ENCODE data around the gene CRTAP. TPM values are rescaled to one million over a fixed set of nuclear protein-coding genes. Genes with fewer than 3 reads are reported as not detected.
"Not testable (repeated sequence)": the region's sequence is repeated elsewhere in the genome, so short reads cannot be mapped to it uniquely, and the experiment has no call there.

The CRTAP gene
- total RNA-seq, 1 experiment from 2014 or later, result 134 TPM

GRCh38 chr3:33179132-33179531, 65.3 kb downstream of the CRTAP start:
- intact Hi-C loops (cut with micrococcal nuclease; ENCODE audit: unreplicated experiment), result no loop called here
- Histone ChIP-seq H3K9me3 (ENCODE audit: insufficient read depth, low read depth) (no peaks in the 10 kb centered on the region), H3K4me2 (no peak overlapping the region), H3K4me1 (replicated peaks; ENCODE audit: insufficient read depth) (no peaks in the 10 kb centered on the region), H3K27ac (no peak overlapping the region), H4K20me1 (ENCODE audit: insufficient read depth) (no peaks in the 10 kb centered on the region), H3K27me3 (ENCODE audit: insufficient read depth, low read depth) (no peaks in the 10 kb centered on the region), H3K79me2 (ENCODE audit: low read depth) (no peaks in the 10 kb centered on the region), H3F3A (ENCODE audit: insufficient read depth, low read depth) (no peaks in the 10 kb centered on the region), H3K36me3 (ENCODE audit: low read depth) (no peaks in the 10 kb centered on the region), H3K9me2 (ENCODE audit: insufficient read depth) (no peaks in the 10 kb centered on the region), H3K4me3 (no peak overlapping the region), H2AFZ (no peak overlapping the region)
- TF ChIP-seq EZH2 (IDR thresholded peaks at IDR 0.05; ENCODE audit: low read depth) (no peak), CTCF (conservative IDR thresholded peaks at IDR 0.05) (no peak)
- no peak for DNase-seq
- ChIA-PET CTCF (no interaction called here), POLR2A (ENCODE audit: unreplicated experiment) (interaction anchor here (0.6 kb wide), 1 partner anchor 186 kb away, joined by 3 read pairs; no protein-coding TSS in a partner anchor)
- no TSS peak for BruUV-seq (replicated peaks)

DNA sequence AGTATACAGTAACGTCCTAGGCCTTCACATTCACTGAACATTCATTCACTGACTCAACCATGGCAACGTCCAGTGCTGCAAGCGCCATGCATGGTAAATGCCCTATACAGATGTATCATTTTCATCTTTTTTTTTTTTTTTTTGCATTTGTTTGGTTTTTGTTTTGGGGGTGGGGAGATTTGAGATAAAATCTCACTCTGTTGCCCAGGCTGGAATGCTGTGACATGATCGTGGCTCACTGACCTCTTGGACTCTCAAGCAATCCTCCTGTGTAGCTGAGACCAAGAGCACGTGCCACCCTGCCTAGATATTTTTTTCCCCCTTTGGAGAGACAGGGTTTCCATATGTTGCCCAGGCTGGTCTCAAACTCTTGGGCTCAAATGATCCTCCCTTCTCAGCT, 67.4 kb downstream of the CRTAP start:
- Histone ChIP-seq H2AFZ (no peak overlapping the region), H3K4me1 (replicated peaks; ENCODE audit: insufficient read depth) (no peaks in the 10 kb centered on the region), H3K36me3 (ENCODE audit: low read depth) (no peaks in the 10 kb centered on the region), H4K20me1 (ENCODE audit: insufficient read depth) (no peaks in the 10 kb centered on the region), H3K4me3 (no peak overlapping the region), H3K4me2 (no peak overlapping the region), H3K27ac (no peak overlapping the region), H3K9me2 (ENCODE audit: insufficient read depth) (no peaks in the 10 kb centered on the region), H3K9me3 (ENCODE audit: insufficient read depth, low read depth) (no peaks in the 10 kb centered on the region), H3F3A (ENCODE audit: insufficient read depth, low read depth) (no peaks in the 10 kb centered on the region), H3K27me3 (ENCODE audit: insufficient read depth, low read depth) (no peaks in the 10 kb centered on the region), H3K79me2 (ENCODE audit: low read depth) (no peaks in the 10 kb centered on the region)
- intact Hi-C loops (cut with micrococcal nuclease; ENCODE audit: unreplicated experiment), result no loop called here
- no peak for DNase-seq
- TF ChIP-seq CTCF (conservative IDR thresholded peaks at IDR 0.05) (no peak), EZH2 (IDR thresholded peaks at IDR 0.05; ENCODE audit: low read depth) (no peak)
- POLR2A ChIA-PET (ENCODE audit: unreplicated experiment), result no interaction called here
- BruUV-seq (replicated peaks), result no TSS peak
- CTCF ChIA-PET, result interaction anchor here (0.7 kb wide), 1 partner anchor 16 kb away, joined by 4 read pairs; no protein-coding TSS in a partner anchor

DNA sequence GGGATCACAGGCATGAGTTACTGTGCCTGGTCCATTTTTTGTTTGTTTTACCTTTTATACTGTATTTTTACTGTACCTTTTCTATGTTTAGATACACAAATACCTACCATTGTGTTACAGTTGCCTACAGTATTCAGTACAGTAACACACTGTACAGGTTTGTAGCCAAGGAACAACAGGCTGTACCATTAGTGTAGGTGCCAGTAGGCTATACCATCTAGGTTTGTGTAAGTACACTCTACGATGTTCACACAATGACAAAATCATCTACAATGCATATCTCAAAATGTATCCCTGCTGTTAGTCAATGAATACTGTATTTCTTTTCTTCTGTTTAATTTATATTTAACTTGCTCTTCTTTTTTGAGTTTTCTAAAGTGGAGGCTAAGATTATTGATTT, 67.8 kb downstream of the CRTAP start:
- BruUV-seq (replicated peaks); H2AFZ ChIP-seq; POLR2A ChIA-PET (ENCODE audit: unreplicated experiment); intact Hi-C loops (cut with micrococcal nuclease; ENCODE audit: unreplicated experiment); DNase-seq; H3K9me2 ChIP-seq (ENCODE audit: insufficient read depth); H3F3A ChIP-seq (ENCODE audit: insufficient read depth, low read depth); H3K79me2 ChIP-seq (ENCODE audit: low read depth); H4K20me1 ChIP-seq (ENCODE audit: insufficient read depth); H3K36me3 ChIP-seq (ENCODE audit: low read depth); H3K27me3 ChIP-seq (ENCODE audit: insufficient read depth, low read depth); H3K4me2 ChIP-seq; H3K4me1 ChIP-seq (replicated peaks; ENCODE audit: insufficient read depth); H3K27ac ChIP-seq; H3K4me3 ChIP-seq; H3K9me3 ChIP-seq (ENCODE audit: insufficient read depth, low read depth): not testable (repeated sequence)
- CTCF ChIA-PET, result interaction anchor here (0.7 kb wide), 1 partner anchor 16 kb away, joined by 4 read pairs; no protein-coding TSS in a partner anchor

GRCh38 chr3:33184863-33185262, 71.0 kb downstream of the CRTAP start:
- Histone ChIP-seq H3K79me2 (ENCODE audit: low read depth) (no peaks in the 10 kb centered on the region), H3K9me3 (ENCODE audit: insufficient read depth, low read depth) (no peaks in the 10 kb centered on the region), H4K20me1 (ENCODE audit: insufficient read depth) (no peaks in the 10 kb centered on the region), H3K4me2 (no peak overlapping the region), H3K27ac (no peak overlapping the region), H2AFZ (no peak overlapping the region), H3K27me3 (ENCODE audit: insufficient read depth, low read depth) (no peaks in the 10 kb centered on the region), H3K9me2 (ENCODE audit: insufficient read depth) (no peaks in the 10 kb centered on the region), H3K4me3 (no peak overlapping the region), H3K4me1 (replicated peaks; ENCODE audit: insufficient read depth) (no peaks in the 10 kb centered on the region), H3K36me3 (ENCODE audit: low read depth) (no peaks in the 10 kb centered on the region), H3F3A (ENCODE audit: insufficient read depth, low read depth) (no peaks in the 10 kb centered on the region)
- POLR2A ChIA-PET (ENCODE audit: unreplicated experiment), result no interaction called here
- BruUV-seq (replicated peaks), result no TSS peak
- no peak for DNase-seq
- TF ChIP-seq EZH2 (IDR thresholded peaks at IDR 0.05; ENCODE audit: low read depth) (no peak), CTCF (conservative IDR thresholded peaks at IDR 0.05) (no peak)
- intact Hi-C loops (cut with micrococcal nuclease; ENCODE audit: unreplicated experiment), result no loop called here
- CTCF ChIA-PET, result no interaction called here
